Activated CD4-positive, alpha-beta T cell treated with anti-CD3 and anti-CD28 coated beads, Interleukin-2, amount 10 ng/mL, durations not matched to agents 7 days and 5 days (primary cell): ENCODE results near the gene ZDHHC19. TPM values are rescaled to one million over a fixed set of nuclear protein-coding genes. Genes with fewer than 3 reads are reported as not detected.
"Not testable (repeated sequence)": the region's sequence is repeated elsewhere in the genome, so short reads cannot be mapped to it uniquely, and the experiment has no call there.

Source experiments
- CTCF ChIA-PET: fragments of 350-600 bp; sonication (Branson Sonifier 250); formaldehyde crosslinking; loops from one replicate; lab custom pipeline; 2021; ENCODE audit warnings: antibody characterized with exemption; lab: Charles Lee
- POLR2A ChIA-PET: fragments of 350-600 bp; sonication (Branson Sonifier 250); formaldehyde crosslinking; loops from one replicate; lab custom pipeline; 2021; ENCODE audit warnings: antibody characterized with exemption; lab: Charles Lee
- DNase-seq: peaks from one replicate; pipeline ENCODE4 v3.0.0-alpha.2; 2020
- H3K27ac Mint-ChIP-seq: one replicate; pipeline ENCODE4 v1.8.0; 2021; ENCODE audit warnings: mild to moderate bottlenecking, moderate library complexity, mixed read lengths
- H3K27me3 Mint-ChIP-seq: one replicate; pipeline ENCODE4 v1.8.0; 2021; ENCODE audit warnings: mixed read lengths
- H3K36me3 Mint-ChIP-seq: one replicate; pipeline ENCODE4 v1.8.0; 2021; ENCODE audit warnings: low read depth, mixed read lengths
- H3K4me1 Mint-ChIP-seq: one replicate; pipeline ENCODE4 v1.8.0; 2021; ENCODE audit warnings: mixed read lengths
- H3K4me3 Mint-ChIP-seq: one replicate; pipeline ENCODE4 v1.8.0; 2021; ENCODE audit warnings: mild to moderate bottlenecking, moderate library complexity, mixed read lengths
- H3K9me3 Mint-ChIP-seq: one replicate; pipeline ENCODE4 v1.8.0; 2021; ENCODE audit warnings: mixed read lengths
- total RNA-seq, 2 experiments: library from RNA; stranded (reverse); gene quantifications; one replicate each; pipeline ENCODE4 v1.2.3, GENCODE V29; 2021

The ZDHHC19 gene
- total RNA-seq, 2 experiments from 2014 or later: not detected

- POLR2A ChIA-PET: interaction anchor here (0.6 kb wide), 1 partner anchor 322 kb away, joined by 3 read pairs; no protein-coding TSS in a partner anchor
- H3K4me3 Mint-ChIP-seq: peak overlapping the region; percentile 73
These were observed 8.2 kb upstream of the ZDHHC19 start for GRCh38 chr3:196219194-196219969.

GRCh38 chr3:196218155-196218712, 7.0 kb upstream of the ZDHHC19 start:
- POLR2A ChIA-PET: no interaction called here
- H3K36me3 Mint-ChIP-seq: no peaks in the 10 kb centered on the region
- peaks cover 26% of the 10 kb centered on the region for H3K4me1 Mint-ChIP-seq
- no peak overlapping the region for H3K27ac Mint-ChIP-seq
- H3K27me3 Mint-ChIP-seq: peaks cover 4% of the 10 kb centered on the region
- CTCF ChIA-PET: interaction anchor here (0.5 to 2.3 kb wide), 5 partner anchors 10 to 150 kb away, joined by 3 to 6 read pairs (median 4); no protein-coding TSS in a partner anchor
- H3K4me3 Mint-ChIP-seq: no peak overlapping the region
- no peaks in the 10 kb centered on the region for H3K9me3 Mint-ChIP-seq
- no peak for DNase-seq

More at GRCh38 chr3:196219194-196219969, 8.2 kb upstream of the ZDHHC19 start:
- CTCF ChIA-PET: interaction anchor here (0.5 to 2.3 kb wide), 8 partner anchors 9 to 588 kb away, joined by 3 to 6 read pairs (median 3); no protein-coding TSS in a partner anchor
- H3K9me3 Mint-ChIP-seq: no peaks in the 10 kb centered on the region
- peaks cover 26% of the 10 kb centered on the region for H3K4me1 Mint-ChIP-seq
- H3K27ac Mint-ChIP-seq: peak overlapping the region; percentile 78
- DNase-seq: peak; percentile 77
- H3K36me3 Mint-ChIP-seq: no peaks in the 10 kb centered on the region
- peaks cover 5% of the 10 kb centered on the region for H3K27me3 Mint-ChIP-seq

- H3K4me1 Mint-ChIP-seq: peaks cover 26% of the 10 kb centered on the region
- no peak for DNase-seq
- ChIA-PET CTCF (interaction anchor here (0.6 to 2.3 kb wide), 4 partner anchors 11 to 150 kb away, joined by 3 to 6 read pairs (median 4); no protein-coding TSS in a partner anchor), POLR2A (no interaction called here)
- H3K9me3 Mint-ChIP-seq: no peaks in the 10 kb centered on the region
- H3K4me3 Mint-ChIP-seq: no peak overlapping the region
- no peaks in the 10 kb centered on the region for H3K36me3 Mint-ChIP-seq
- no peak overlapping the region for H3K27ac Mint-ChIP-seq
- no peaks in the 10 kb centered on the region for H3K27me3 Mint-ChIP-seq
These were observed 6.3 kb upstream of the ZDHHC19 start for GRCh38 chr3:196217307-196218154.

GRCh38 chr3:196216681-196217211, 5.5 kb upstream of the ZDHHC19 start:
- POLR2A ChIA-PET: no interaction called here
- Mint-ChIP-seq H3K9me3 (no peaks in the 10 kb centered on the region), H3K27me3 (no peaks in the 10 kb centered on the region), H3K36me3 (no peaks in the 10 kb centered on the region), H3K27ac (no peak overlapping the region), H3K4me3 (no peak overlapping the region), H3K4me1 (peaks cover 26% of the 10 kb centered on the region)
- DNase-seq: no peak
- CTCF ChIA-PET: no interaction called here

- CTCF ChIA-PET: no interaction called here
These were observed 4.9 kb upstream of the ZDHHC19 start, which contains the start of gene SLC51A for GRCh38 chr3:196216089-196216564. SLC51A (plus strand) TSS chr3:196216534; CDS start chr3:196216713, 179 bp downstream.

GRCh38 chr3:196215493-196216020, 4.4 kb upstream of the ZDHHC19 start:
- DNase-seq: no peak
- Mint-ChIP-seq H3K36me3 (no peaks in the 10 kb centered on the region), H3K4me1 (peaks cover 26% of the 10 kb centered on the region), H3K27ac (no peak overlapping the region), H3K9me3 (no peaks in the 10 kb centered on the region), H3K27me3 (no peaks in the 10 kb centered on the region), H3K4me3 (no peak overlapping the region)
- POLR2A ChIA-PET: no interaction called here
- CTCF ChIA-PET: no interaction called here

More at GRCh38 chr3:196216089-196216564, 4.9 kb upstream of the ZDHHC19 start, which contains the start of gene SLC51A:
- Mint-ChIP-seq H3K36me3 (no peaks in the 10 kb centered on the region), H3K27me3 (no peaks in the 10 kb centered on the region), H3K4me3 (no peak within 1 kb of the TSS), H3K9me3 (no peaks in the 10 kb centered on the region), H3K27ac (no peak within 1 kb of the TSS), H3K4me1 (peaks cover 26% of the 10 kb centered on the region)
- POLR2A ChIA-PET: no interaction called here
- DNase-seq: no peak

- Mint-ChIP-seq H3K9me3 (no peaks in the 10 kb centered on the region), H3K36me3 (no peaks in the 10 kb centered on the region), H3K27ac (no peak overlapping the region), H3K27me3 (no peaks in the 10 kb centered on the region), H3K4me3 (no peak overlapping the region), H3K4me1 (peaks cover 22% of the 10 kb centered on the region)
- POLR2A ChIA-PET: no interaction called here
- CTCF ChIA-PET: no interaction called here
- no peak for DNase-seq
These were observed 3.7 kb upstream of the ZDHHC19 start for GRCh38 chr3:196214783-196215441.

- H3K4me3 Mint-ChIP-seq, CTCF ChIA-PET, H3K9me3 Mint-ChIP-seq, DNase-seq, POLR2A ChIA-PET, H3K36me3 Mint-ChIP-seq, H3K27ac Mint-ChIP-seq: not testable (repeated sequence)
- Mint-ChIP-seq H3K4me1 (peaks cover 17% of the 10 kb centered on the region), H3K27me3 (peaks cover 16% of the 10 kb centered on the region)
These were observed 1.1 kb downstream of the ZDHHC19 start for GRCh38 chr3:196209944-196210672.

GRCh38 chr3:196208942-196209695, 2.1 kb downstream of the ZDHHC19 start:
- Mint-ChIP-seq H3K27me3 (peaks cover 24% of the 10 kb centered on the region), H3K36me3 (no peaks in the 10 kb centered on the region), H3K27ac (no peak overlapping the region), H3K4me3 (peak overlapping the region; percentile 60), H3K4me1 (peaks cover 18% of the 10 kb centered on the region), H3K9me3 (no peaks in the 10 kb centered on the region)
- POLR2A ChIA-PET: no interaction called here
- no peak for DNase-seq
- CTCF ChIA-PET: no interaction called here

GRCh38 chr3:196207833-196208607, 3.2 kb downstream of the ZDHHC19 start:
- ChIA-PET CTCF (interaction anchor here (1.1 to 3.2 kb wide), 3 partner anchors 11 to 135 kb away, joined by 3 to 13 read pairs (median 4); no protein-coding TSS in a partner anchor), POLR2A (no interaction called here)
- H3K36me3 Mint-ChIP-seq: no peaks in the 10 kb centered on the region
- DNase-seq: peak; percentile 69
- H3K4me1 Mint-ChIP-seq: peaks cover 24% of the 10 kb centered on the region
- peaks cover 33% of the 10 kb centered on the region for H3K27me3 Mint-ChIP-seq
- H3K9me3 Mint-ChIP-seq: no peaks in the 10 kb centered on the region
- H3K27ac Mint-ChIP-seq: peak overlapping the region; percentile 79
- peak overlapping the region; percentile 80 for H3K4me3 Mint-ChIP-seq
